Upper lobe of left lung (tissue), 6 donors: ENCODE results near the gene FUT1. TPM values are rescaled to one million over a fixed set of nuclear protein-coding genes. Genes with fewer than 3 reads are reported as not detected.

Source experiments
- ATAC-seq, 2 donors: fragments of 200-7000 bp; cut with Tn5 transposase; one replicate each; pipeline ENCODE4 v1.9.1; 2022; ENCODE audit warnings: mild to moderate bottlenecking in 2 of 2, moderate library complexity in 2 of 2; ENCODE audit not compliant: low FRiP score in 2 of 2
- DNase-seq, 2 donors: peaks; one replicate each; pipeline ENCODE4 v3.0.0-alpha.2; 2019 to 2020
- H3K27ac ChIP-seq, 4 donors: fragments of 200-600 bp; sonication (generic); one replicate each; pipeline ENCODE4 v1.5.1; 2016 to 2019
- H3K27me3 ChIP-seq, 4 donors: fragments of 200-600 bp; sonication (generic); one replicate each; pipeline ENCODE4 v1.5.1; 2017 to 2019
- H3K36me3 ChIP-seq, 4 donors: fragments of 200-600 bp; sonication (generic); one replicate each; pipeline ENCODE4 v1.5.1; 2016 to 2019
- H3K4me1 ChIP-seq, 4 donors: fragments of 200-600 bp; sonication (generic); one replicate each; pipeline ENCODE4 v1.5.1; 2018 to 2019
- H3K4me3 ChIP-seq, 4 donors: fragments of 200-600 bp; sonication (generic); one replicate each; pipeline ENCODE4 v1.5.1; 2017 to 2019; ENCODE audit warnings: mild to moderate bottlenecking in 2 of 4, moderate library complexity in 1 of 4
- H3K9me3 ChIP-seq, 4 donors: fragments of 200-600 bp; sonication (generic); one replicate each; pipeline ENCODE4 v1.5.1; 2018 to 2019
- EP300 ChIP-seq, 4 donors: sonication (generic); formaldehyde crosslinking; IDR thresholded peaks; one replicate each; pipeline ENCODE4 v1.5.1; 2017; ENCODE audit warnings: antibody characterized with exemption in 4 of 4, control low read depth in 2 of 4
- POLR2A ChIP-seq, 4 donors: fragments of 450-650 bp; IDR thresholded peaks; one replicate each; pipeline ENCODE4 v1.5.1; 2016 to 2017; ENCODE audit warnings: antibody characterized with exemption in 4 of 4, mild to moderate bottlenecking in 2 of 4
- POLR2AphosphoS5 ChIP-seq, 2 donors: sonication (generic); formaldehyde crosslinking; IDR thresholded peaks; one replicate each; pipeline ENCODE4 v1.5.1; 2017; ENCODE audit warnings: antibody characterized with exemption in 2 of 2
- WGBS, 2 donors: methylation state at CpG; one replicate each; pipeline ENCODE4 v1.1.5; 2017 to 2018; 5-methylcytosine and 5-hydroxymethylcytosine counted together
- total RNA-seq, 6 donors: library from RNA; depleted of rRNA in 4 of 6; stranded (reverse); fragments of >200 nt in 4 of 6; gene quantifications; one replicate each; pipeline versions ENCODE4 v1.1.0 to v1.2.1, GENCODE V29; 2016 to 2021
- TF ChIP-seq, protein P1 (sequence below), 6 experiments: fragments of 450-650 bp in 4 of 6; fragments of 200-600 bp in 2 of 6; sonication (generic) in 2 of 6; IDR thresholded peaks; one replicate each; pipeline ENCODE4 v1.5.1; 2016 to 2019; ENCODE audit warnings: antibody characterized with exemption in 6 of 6
- donor health status: DM: no; HTN: no; CAD: no; lungs with moderate emphysema.
- donor health status: DM: no; HTN: yes; CAD: no; lungs with severe emphysema.

FUT1 gene
- total RNA-seq, 6 donors from 2014 or later: 7.2 to 17.4 (median 10.1) TPM

- no peak for DNase-seq
- Histone ChIP-seq H3K27me3 (no peaks in the 10 kb centered on the region), H3K4me3 (no peak overlapping the region), H3K4me1 (peaks cover 10 to 24% (median 13%) of the 10 kb centered on the region in 4 donors), H3K9me3 (no peaks in the 10 kb centered on the region), H3K36me3 (no peaks in the 10 kb centered on the region), H3K27ac (no peak overlapping the region)
- TF ChIP-seq POLR2AphosphoS5 (IDR thresholded peaks at IDR 0.05) (no peak), POLR2A (IDR thresholded peaks at IDR 0.05) (no peak), EP300 (IDR thresholded peaks at IDR 0.05) (no peak)
- TF ChIP-seq, protein P1, sequence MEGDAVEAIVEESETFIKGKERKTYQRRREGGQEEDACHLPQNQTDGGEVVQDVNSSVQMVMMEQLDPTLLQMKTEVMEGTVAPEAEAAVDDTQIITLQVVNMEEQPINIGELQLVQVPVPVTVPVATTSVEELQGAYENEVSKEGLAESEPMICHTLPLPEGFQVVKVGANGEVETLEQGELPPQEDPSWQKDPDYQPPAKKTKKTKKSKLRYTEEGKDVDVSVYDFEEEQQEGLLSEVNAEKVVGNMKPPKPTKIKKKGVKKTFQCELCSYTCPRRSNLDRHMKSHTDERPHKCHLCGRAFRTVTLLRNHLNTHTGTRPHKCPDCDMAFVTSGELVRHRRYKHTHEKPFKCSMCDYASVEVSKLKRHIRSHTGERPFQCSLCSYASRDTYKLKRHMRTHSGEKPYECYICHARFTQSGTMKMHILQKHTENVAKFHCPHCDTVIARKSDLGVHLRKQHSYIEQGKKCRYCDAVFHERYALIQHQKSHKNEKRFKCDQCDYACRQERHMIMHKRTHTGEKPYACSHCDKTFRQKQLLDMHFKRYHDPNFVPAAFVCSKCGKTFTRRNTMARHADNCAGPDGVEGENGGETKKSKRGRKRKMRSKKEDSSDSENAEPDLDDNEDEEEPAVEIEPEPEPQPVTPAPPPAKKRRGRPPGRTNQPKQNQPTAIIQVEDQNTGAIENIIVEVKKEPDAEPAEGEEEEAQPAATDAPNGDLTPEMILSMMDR (IDR thresholded peaks at IDR 0.05): no peak
- no peak for ATAC-seq
- 92 to 94% methylated on average over 11 to 12 of the region's 12 CpGs for WGBS, 2 donors
Observed at GRCh38 chr19:48777720-48778119, 25.3 kb upstream of the FUT1 start.

DNA sequence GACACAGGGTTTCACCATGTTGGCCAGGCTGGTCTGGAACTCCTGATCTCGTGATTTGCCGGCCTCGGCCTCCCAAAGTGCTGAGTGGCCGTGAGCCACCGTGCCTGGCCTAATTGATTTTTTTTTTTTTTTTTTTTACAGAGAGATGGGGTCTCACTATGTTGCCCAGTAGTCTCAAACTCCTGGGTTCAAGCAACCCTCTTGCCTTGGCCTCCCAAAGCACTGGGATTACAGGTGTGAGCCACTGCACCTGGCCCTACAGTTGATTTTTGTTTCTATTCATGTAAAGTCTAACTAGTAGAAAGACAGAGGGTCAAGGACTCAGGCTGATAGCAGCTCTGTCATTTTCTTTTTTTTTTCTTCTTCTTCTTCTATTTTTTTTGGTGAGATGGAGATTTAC lies 24.7 kb upstream of the FUT1 start:
- H3K36me3 ChIP-seq: no peaks in the 10 kb centered on the region
- H3K4me1 ChIP-seq: peaks cover 8 to 18% (median 13%) of the 10 kb centered on the region in 4 donors
- no peak overlapping the region for H3K27ac ChIP-seq
- DNase-seq (no peak), ATAC-seq (no peak)
- H3K9me3 ChIP-seq: no peaks in the 10 kb centered on the region
- no peak overlapping the region for H3K4me3 ChIP-seq
- TF ChIP-seq POLR2AphosphoS5 (IDR thresholded peaks at IDR 0.05): no peak
- TF ChIP-seq EP300 (IDR thresholded peaks at IDR 0.05): no peak
- no peak for TF ChIP-seq POLR2A (IDR thresholded peaks at IDR 0.05)
- TF ChIP-seq, protein P1 (IDR thresholded peaks at IDR 0.05): no peak
- WGBS, 2 donors: 92 to 97% methylated on average over 5 of the region's 5 CpGs
- H3K27me3 ChIP-seq: no peaks in the 10 kb centered on the region

DNA sequence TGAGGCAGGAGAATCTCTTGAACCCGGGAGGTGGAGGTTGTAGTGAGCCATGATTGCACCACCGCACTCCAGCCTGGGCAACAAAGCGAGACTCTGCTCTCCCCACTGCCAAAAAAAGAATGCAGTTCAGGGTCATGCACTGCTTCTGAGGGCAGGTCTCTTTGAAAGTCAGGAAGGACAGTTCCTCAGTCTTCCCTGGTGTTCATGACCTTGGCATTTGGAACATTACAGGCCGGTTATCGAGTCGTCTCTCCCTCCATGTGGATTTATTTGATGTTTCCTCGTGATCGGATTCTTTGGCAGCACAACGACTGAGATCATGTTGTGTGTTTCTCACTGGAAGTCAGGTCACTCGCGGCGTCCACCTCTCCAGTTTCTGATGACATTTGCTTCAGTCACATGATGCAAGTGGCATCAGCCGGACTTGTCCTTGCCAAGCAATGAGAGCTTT lies 20.1 kb upstream of the FUT1 start:
- TF ChIP-seq POLR2AphosphoS5 (IDR thresholded peaks at IDR 0.05) (peak in 1 of 2 donors; percentile 24), POLR2A (IDR thresholded peaks at IDR 0.05) (no peak)
- no peaks in the 10 kb centered on the region for H3K9me3 ChIP-seq
- DNase-seq (peak in 1 of 2 donors; percentile 80), ATAC-seq (peak; percentile 4 to 12)
- peaks cover 0 to 4% (median 0%) of the 10 kb centered on the region in 4 donors for H3K4me1 ChIP-seq
- no peaks in the 10 kb centered on the region for H3K27me3 ChIP-seq
- H3K4me3 ChIP-seq: no peak overlapping the region
- H3K27ac ChIP-seq: peak overlapping the region in 2 of 4 donors; percentile 8 to 61
- H3K36me3 ChIP-seq: no peaks in the 10 kb centered on the region
- 44 to 67% methylated on average over 13 of the region's 13 CpGs for WGBS, 2 donors

DNA sequence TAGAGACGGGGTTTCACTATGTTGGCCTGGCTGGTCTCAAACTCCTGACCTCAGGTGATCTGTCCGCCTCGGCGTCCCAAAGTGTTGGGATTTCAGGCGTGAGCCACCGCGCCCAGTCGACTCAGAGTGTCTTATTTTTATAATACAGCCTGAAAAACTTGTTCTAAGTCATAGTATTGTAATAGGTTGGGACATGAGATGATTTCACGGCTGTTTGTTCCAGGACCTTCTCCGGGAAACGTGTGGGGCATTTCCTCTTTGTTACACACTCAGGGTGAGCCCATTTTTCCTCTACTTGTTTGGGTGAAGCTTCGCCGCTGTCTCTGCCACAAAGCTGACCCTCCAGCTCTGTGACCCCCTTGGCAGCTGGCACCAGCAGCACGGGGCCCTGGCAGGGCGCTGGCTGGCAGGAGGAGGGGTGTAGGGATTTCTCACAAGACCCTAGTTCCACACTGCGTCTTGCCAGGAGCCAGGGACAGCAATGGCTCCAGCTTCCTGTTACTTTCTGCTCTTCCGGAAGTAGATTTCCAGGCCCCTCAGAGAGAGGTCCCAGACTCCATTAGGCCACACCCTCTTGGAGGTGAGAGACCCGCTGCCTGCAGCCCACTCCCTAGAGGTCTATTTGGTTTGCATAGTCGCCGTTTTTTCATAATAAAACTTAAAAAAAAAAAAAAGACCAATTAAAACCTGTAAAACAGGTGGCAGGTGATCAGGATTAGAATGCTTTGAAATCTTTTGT lies 18.5 kb upstream of the FUT1 start:
- DNase-seq (peak in 1 of 2 donors; percentile 60), ATAC-seq (no peak)
- Histone ChIP-seq H3K4me1 (peaks cover 0 to 4% (median 0%) of the 10 kb centered on the region in 4 donors), H3K27me3 (no peaks in the 10 kb centered on the region), H3K27ac (peak overlapping the region in 3 of 4 donors; percentile 45 to 63 (median 57)), H3K9me3 (no peaks in the 10 kb centered on the region), H3K36me3 (no peaks in the 10 kb centered on the region), H3K4me3 (no peak overlapping the region)
- TF ChIP-seq, protein P1 (IDR thresholded peaks at IDR 0.05): no peak
- no peak for TF ChIP-seq POLR2AphosphoS5 (IDR thresholded peaks at IDR 0.05)
- TF ChIP-seq EP300 (IDR thresholded peaks at IDR 0.05): no peak
- no peak for TF ChIP-seq POLR2A (IDR thresholded peaks at IDR 0.05)
- 77 to 80% methylated on average over 18 to 20 of the region's 20 CpGs for WGBS, 2 donors

DNA sequence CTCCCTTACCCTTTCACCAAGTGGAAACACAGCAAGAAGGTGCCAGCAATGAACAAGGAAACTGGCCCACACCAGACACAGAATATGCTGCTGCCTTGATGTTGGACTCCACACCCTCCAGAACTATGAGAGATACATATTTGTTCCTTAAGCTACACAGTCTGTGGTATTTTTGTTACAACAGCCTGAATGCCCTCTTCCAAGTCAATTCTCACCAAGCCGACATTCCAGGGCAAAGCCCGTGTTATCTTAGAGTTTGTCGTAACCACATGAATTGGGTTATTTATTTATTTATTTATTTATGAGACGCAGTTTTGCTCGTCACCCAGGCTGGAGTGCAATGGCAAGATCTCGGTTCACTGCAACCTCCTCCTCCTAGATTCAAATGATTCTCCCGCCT lies 17.8 kb upstream of the FUT1 start:
- WGBS, 2 donors: 77 to 86% methylated on average over 7 of the region's 7 CpGs
- TF ChIP-seq, protein P1 (IDR thresholded peaks at IDR 0.05): no peak
- TF ChIP-seq EP300 (IDR thresholded peaks at IDR 0.05): no peak
- Histone ChIP-seq H3K27me3 (no peaks in the 10 kb centered on the region), H3K4me1 (peaks cover 0 to 4% (median 0%) of the 10 kb centered on the region in 4 donors), H3K4me3 (no peak overlapping the region), H3K9me3 (no peaks in the 10 kb centered on the region), H3K36me3 (no peaks in the 10 kb centered on the region), H3K27ac (peak overlapping the region in 3 of 4 donors; percentile 45 to 63 (median 57))
- ATAC-seq: peak in 1 of 2 donors; percentile 85
- peak in 1 of 2 donors; percentile 34 for DNase-seq
